GM12872 (cell line): ENCODE data around the gene FRMD4A.

Experiments used
- TF ChIP-seq, protein P1 (sequence below): IDR thresholded peaks from 3 replicates; pipeline ENCODE4 v1.5.1; 2011; ENCODE audit warnings: low read depth, mild to moderate bottlenecking, low read length, moderate library complexity; ENCODE audit not compliant: insufficient read depth

The FRMD4A gene

GRCh38 chr10:14253079-14253478 lies 77.6 kb downstream of the FRMD4A start:
- TF ChIP-seq, protein P1, sequence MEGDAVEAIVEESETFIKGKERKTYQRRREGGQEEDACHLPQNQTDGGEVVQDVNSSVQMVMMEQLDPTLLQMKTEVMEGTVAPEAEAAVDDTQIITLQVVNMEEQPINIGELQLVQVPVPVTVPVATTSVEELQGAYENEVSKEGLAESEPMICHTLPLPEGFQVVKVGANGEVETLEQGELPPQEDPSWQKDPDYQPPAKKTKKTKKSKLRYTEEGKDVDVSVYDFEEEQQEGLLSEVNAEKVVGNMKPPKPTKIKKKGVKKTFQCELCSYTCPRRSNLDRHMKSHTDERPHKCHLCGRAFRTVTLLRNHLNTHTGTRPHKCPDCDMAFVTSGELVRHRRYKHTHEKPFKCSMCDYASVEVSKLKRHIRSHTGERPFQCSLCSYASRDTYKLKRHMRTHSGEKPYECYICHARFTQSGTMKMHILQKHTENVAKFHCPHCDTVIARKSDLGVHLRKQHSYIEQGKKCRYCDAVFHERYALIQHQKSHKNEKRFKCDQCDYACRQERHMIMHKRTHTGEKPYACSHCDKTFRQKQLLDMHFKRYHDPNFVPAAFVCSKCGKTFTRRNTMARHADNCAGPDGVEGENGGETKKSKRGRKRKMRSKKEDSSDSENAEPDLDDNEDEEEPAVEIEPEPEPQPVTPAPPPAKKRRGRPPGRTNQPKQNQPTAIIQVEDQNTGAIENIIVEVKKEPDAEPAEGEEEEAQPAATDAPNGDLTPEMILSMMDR: no peak

DNA sequence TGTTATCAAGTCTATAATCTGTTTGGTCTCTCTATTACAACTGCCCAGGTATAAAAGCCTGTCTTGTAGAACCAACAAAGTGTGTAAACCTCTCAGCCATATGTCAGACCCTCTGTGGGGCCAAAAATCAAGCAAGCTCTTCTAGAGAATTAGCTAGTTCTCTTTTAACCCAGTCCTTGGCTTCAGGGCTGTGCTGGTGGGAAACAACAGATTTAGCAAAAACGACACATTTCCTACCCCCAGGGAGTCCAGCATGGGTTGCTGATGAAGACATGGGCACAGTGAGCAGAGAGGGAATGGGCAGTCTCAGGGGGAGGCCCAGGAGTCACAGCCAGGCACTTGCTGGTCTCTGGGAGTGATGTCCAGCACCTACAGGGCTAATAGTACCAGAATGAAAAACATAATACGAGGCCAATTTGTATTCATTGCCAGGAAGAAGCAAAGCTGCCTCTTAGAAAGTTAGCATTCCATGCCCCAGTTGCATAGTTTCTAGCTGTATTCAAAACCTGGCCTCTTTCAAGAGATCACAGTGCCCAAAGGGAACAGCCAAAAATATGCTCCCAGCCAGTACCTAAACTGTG lies 80.1 kb downstream of the FRMD4A start:
- TF ChIP-seq, protein P1: no peak

- TF ChIP-seq, protein P1: no peak
These were observed 83.2 kb downstream of the FRMD4A start for GRCh38 chr10:14247377-14248116.

- TF ChIP-seq, protein P1: no peak
These were observed 85.9 kb downstream of the FRMD4A start for GRCh38 chr10:14244801-14245211.

GRCh38 chr10:14244147-14244546 lies 86.6 kb downstream of the FRMD4A start:
- TF ChIP-seq, protein P1: no peak

DNA sequence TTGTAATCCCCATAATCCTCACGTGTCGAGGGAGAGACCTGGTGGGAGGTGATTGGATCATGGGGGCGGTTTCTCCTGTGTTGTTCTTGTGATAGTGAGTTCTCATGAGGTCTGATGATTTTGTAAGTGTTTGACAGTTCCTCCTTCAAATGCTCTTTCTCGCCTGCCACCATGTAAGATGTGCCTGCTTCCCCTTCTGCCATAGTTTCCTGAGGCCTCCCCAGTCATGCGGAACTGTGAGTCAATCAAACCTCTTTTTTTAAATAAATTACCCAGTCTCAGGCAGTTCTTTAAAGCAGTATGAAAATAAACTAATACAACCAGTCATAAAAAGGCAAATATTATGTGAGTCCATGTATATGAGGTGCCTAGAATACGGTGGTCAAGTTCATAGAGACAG lies 87.5 kb downstream of the FRMD4A start:
- TF ChIP-seq, protein P1: no peak

- TF ChIP-seq, protein P1: no peak
These were observed 89.5 kb downstream of the FRMD4A start for GRCh38 chr10:14241196-14241595.
